ENCODE measurements around the gene ITCH.

- TF ChIP-seq POLR2A (IDR thresholded peaks at IDR 0.05; ENCODE audit: low read depth, low read length): no peak
- TF ChIP-seq POLR2AphosphoS5 (IDR thresholded peaks at IDR 0.05; ENCODE audit: low read depth, low read length): no peak
These were observed 25.6 kb downstream of the ITCH start for GRCh38 chr20:34388678-34389077.
